Measurements from ENCODE around the gene RHOBTB1. TPM values are rescaled to one million over a fixed set of nuclear protein-coding genes. Genes with fewer than 3 reads are reported as not detected.

RHOBTB1 gene
- total RNA-seq, 1 experiment from 2014 or later, result 2.5 TPM

DNA sequence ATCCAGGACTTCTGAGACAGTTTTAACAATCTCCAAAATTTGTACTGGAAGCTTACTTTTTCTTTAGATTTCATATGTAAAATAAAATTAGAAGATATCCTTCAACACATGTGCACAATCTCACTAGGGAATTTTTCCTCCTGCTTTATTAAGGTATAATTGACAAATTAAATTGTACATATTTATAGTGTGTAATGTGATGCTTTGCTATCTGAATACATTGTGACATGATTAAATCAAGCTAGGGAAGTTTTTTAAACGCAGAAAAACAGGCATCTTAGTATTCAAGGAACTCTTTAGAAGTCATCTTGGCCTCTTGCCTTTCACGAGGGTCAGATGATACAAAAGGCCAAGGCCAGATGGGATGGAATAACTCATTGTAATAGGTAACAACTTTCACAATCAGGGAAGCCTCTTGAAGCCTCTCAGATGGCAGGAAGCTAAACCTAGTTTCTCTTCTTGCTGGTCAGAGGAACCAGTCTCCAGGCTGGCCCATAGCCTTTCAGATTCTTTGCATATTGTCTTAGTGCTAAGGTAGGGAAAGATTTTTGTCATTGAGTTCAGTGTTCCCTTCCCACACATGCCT, 78.7 kb downstream of the RHOBTB1 start:
- H3K4me3 Mint-ChIP-seq, result no peak overlapping the region
- no peak overlapping the region for H2AK5ac ChIP-seq (ENCODE audit: insufficient read length, low read length)
- H3K9me3 ChIP-seq (ENCODE audit: control insufficient read depth, low read depth, low read length), result no peaks in the 10 kb centered on the region
- H4K8ac ChIP-seq (replicated peaks; ENCODE audit: insufficient read length, low read depth, low read length), result no peak overlapping the region
- no peaks in the 10 kb centered on the region for H4K20me1 ChIP-seq (ENCODE audit: control insufficient read depth, insufficient read depth, insufficient read length)
- no peaks in the 10 kb centered on the region for H3K79me2 ChIP-seq (ENCODE audit: insufficient read depth, low read length)
- H3K27ac Mint-ChIP-seq, result peak overlapping the region in 1 of 3 experiments; percentile 78; a peak in 1 of 7 replicates
- H3K9me3 Mint-ChIP-seq, result no peaks in the 10 kb centered on the region; a peak in 1 of 5 replicates
- no peak overlapping the region for H3K27ac ChIP-seq (ENCODE audit: insufficient read length, low read depth, low read length)
- no peaks in the 10 kb centered on the region for H3K79me1 ChIP-seq (ENCODE audit: insufficient read depth, low read depth, low read length, poor library complexity, severe bottlenecking)
- no peak overlapping the region for H2BK5ac ChIP-seq (ENCODE audit: insufficient read length, low read length)
- no peaks in the 10 kb centered on the region; the same call in 1 of the 2 replicates for H3K27me3 Mint-ChIP-seq (ENCODE audit: low read depth)
- H3K4me1 ChIP-seq (ENCODE audit: insufficient read depth, low read length), result peaks cover under 1% of the 10 kb centered on the region
- H4K91ac ChIP-seq (ENCODE audit: insufficient read length, low read depth, low read length), result no peak overlapping the region
- no peak for DNase-seq
- H2BK20ac ChIP-seq (ENCODE audit: low read depth, low read length, poor library complexity, severe bottlenecking), result no peak overlapping the region
- H4K5ac ChIP-seq (ENCODE audit: insufficient read length, low read depth, low read length), result no peak overlapping the region
- TF ChIP-seq, protein P1, sequence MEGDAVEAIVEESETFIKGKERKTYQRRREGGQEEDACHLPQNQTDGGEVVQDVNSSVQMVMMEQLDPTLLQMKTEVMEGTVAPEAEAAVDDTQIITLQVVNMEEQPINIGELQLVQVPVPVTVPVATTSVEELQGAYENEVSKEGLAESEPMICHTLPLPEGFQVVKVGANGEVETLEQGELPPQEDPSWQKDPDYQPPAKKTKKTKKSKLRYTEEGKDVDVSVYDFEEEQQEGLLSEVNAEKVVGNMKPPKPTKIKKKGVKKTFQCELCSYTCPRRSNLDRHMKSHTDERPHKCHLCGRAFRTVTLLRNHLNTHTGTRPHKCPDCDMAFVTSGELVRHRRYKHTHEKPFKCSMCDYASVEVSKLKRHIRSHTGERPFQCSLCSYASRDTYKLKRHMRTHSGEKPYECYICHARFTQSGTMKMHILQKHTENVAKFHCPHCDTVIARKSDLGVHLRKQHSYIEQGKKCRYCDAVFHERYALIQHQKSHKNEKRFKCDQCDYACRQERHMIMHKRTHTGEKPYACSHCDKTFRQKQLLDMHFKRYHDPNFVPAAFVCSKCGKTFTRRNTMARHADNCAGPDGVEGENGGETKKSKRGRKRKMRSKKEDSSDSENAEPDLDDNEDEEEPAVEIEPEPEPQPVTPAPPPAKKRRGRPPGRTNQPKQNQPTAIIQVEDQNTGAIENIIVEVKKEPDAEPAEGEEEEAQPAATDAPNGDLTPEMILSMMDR (conservative IDR thresholded peaks at IDR 0.05), result no peak
- no peak overlapping the region for H3T11ph ChIP-seq (ENCODE audit: low read length)
- no peak overlapping the region for H3K56ac ChIP-seq (ENCODE audit: insufficient read length, low read depth, low read length)
- no peak overlapping the region for H2BK120ac ChIP-seq (ENCODE audit: low read depth, low read length, poor library complexity, severe bottlenecking)
- H3K4me2 ChIP-seq (ENCODE audit: insufficient read depth, insufficient read length, low read length), result no peak overlapping the region
- H3K23ac ChIP-seq (ENCODE audit: insufficient read length, low read depth, low read length), result no peak overlapping the region
- no peaks in the 10 kb centered on the region for H3K27me3 ChIP-seq (ENCODE audit: insufficient read depth, low read length)
- no peak overlapping the region for H3K14ac ChIP-seq (ENCODE audit: insufficient read depth, low read length)
- H3K18ac ChIP-seq (ENCODE audit: insufficient read length, low read depth, low read length), result no peak overlapping the region
- peaks cover 8 to 12% of the 10 kb centered on the region in 2 experiments for H3K4me1 Mint-ChIP-seq
- H2BK15ac ChIP-seq (ENCODE audit: low read depth, low read length), result no peak overlapping the region
- H3K23me2 ChIP-seq (ENCODE audit: insufficient read length, low read depth, low read length, poor library complexity, severe bottlenecking), result no peaks in the 10 kb centered on the region
- no peak overlapping the region for H3K4ac ChIP-seq (ENCODE audit: low read depth, low read length)
- H2BK12ac ChIP-seq (ENCODE audit: insufficient read length, low read depth, low read length), result no peak overlapping the region
- H3K9ac ChIP-seq (ENCODE audit: extremely low read depth, insufficient read length, low read length), result no peak overlapping the region
- H2AFZ ChIP-seq (ENCODE audit: low read length), result no peak overlapping the region
- no CpG with 5 or more reads among the region's 2 CpGs for WGBS (ENCODE audit: extremely low coverage, insufficient read length, low lambda C conversion rate)
- H3K36me3 Mint-ChIP-seq (ENCODE audit: insufficient read depth in 1 of 3, low read depth in 3 of 3), result no peaks in the 10 kb centered on the region; a peak in 1 of 7 replicates

Data from H9 (cell line).